Vagina (tissue), 2 donors: Measurements from ENCODE around the gene TMEM120A.

ENCODE experiments used
- CTCF ChIP-seq, 3 experiments: fragments of 450-650 bp in 2 of 3; fragments of 200-600 bp in 1 of 3; sonication (generic) in 1 of 3; IDR thresholded peaks; one replicate each; pipeline ENCODE4 v1.5.1; 2017 to 2019; ENCODE audit warnings: antibody characterized with exemption in 3 of 3, mild to moderate bottlenecking in 2 of 3, moderate library complexity in 2 of 3
- POLR2A ChIP-seq, 2 donors: fragments of 450-650 bp; IDR thresholded peaks; one replicate each; pipeline ENCODE4 v1.6.1; 2017; ENCODE audit warnings: antibody characterized with exemption in 2 of 2, mild to moderate bottlenecking in 2 of 2, moderate library complexity in 2 of 2
- POLR2AphosphoS5 ChIP-seq, 2 donors: sonication (generic); formaldehyde crosslinking; IDR thresholded peaks; one replicate each; pipeline ENCODE4 v1.9.0; 2017; ENCODE audit warnings: antibody characterized with exemption in 2 of 2, mild to moderate bottlenecking in 2 of 2, low read depth in 1 of 2; ENCODE audit not compliant: insufficient read depth in 1 of 2

- no peak for TF ChIP-seq CTCF (IDR thresholded peaks at IDR 0.05)
- TF ChIP-seq POLR2A (IDR thresholded peaks at IDR 0.05), result no peak
- TF ChIP-seq POLR2AphosphoS5 (IDR thresholded peaks at IDR 0.05; ENCODE audit: insufficient read depth in 1 of 2, low read depth in 1 of 2), result no peak
Measured at GRCh38 chr7:75938921-75939320, 55.5 kb downstream of the TMEM120A start.
